A673 (cell line): ENCODE results near the gene TSSK2.

Source experiments
- CTCF ChIP-seq: fragments of 300-800, 200-600 bp; sonication (generic); conservative IDR thresholded peaks from 2 replicates; pipeline ENCODE4 v1.5.1; 2017; ENCODE audit warnings: low read depth, mild to moderate bottlenecking, antibody characterized with exemption, low read length, moderate library complexity, mixed read lengths
- EZH2 ChIP-seq: fragments of 200-600 bp; sonication (generic); IDR thresholded peaks from 2 replicates; pipeline ENCODE4 v1.6.1; 2017; ENCODE audit warnings: borderline replicate concordance, low read depth, mild to moderate bottlenecking, mixed read lengths, antibody characterized with exemption, low read length; ENCODE audit not compliant: poor library complexity, severe bottlenecking

GRCh38 chr22:19111584-19111983 lies 19.5 kb upstream of the TSSK2 start:
- TF ChIP-seq CTCF (no peak), EZH2 (no peak)
